Stimulated activated CD8-positive, alpha-beta memory T cell treated with anti-CD3 and anti-CD28 coated beads, Interleukin-4, amount 100 ng/mL, for 4 hours (primary cell): ENCODE measurements around the gene USP50.
"Not testable (repeated sequence)": the region's sequence is repeated elsewhere in the genome, so short reads cannot be mapped to it uniquely, and the experiment has no call there.

ENCODE experiments used
- DNase-seq, 2 donors: peaks; one replicate each; pipeline ENCODE4 v3.0.0-alpha.2; 2020; ENCODE audit warnings: low read depth in 2 of 2, low spot score in 1 of 2

The USP50 gene

DNA sequence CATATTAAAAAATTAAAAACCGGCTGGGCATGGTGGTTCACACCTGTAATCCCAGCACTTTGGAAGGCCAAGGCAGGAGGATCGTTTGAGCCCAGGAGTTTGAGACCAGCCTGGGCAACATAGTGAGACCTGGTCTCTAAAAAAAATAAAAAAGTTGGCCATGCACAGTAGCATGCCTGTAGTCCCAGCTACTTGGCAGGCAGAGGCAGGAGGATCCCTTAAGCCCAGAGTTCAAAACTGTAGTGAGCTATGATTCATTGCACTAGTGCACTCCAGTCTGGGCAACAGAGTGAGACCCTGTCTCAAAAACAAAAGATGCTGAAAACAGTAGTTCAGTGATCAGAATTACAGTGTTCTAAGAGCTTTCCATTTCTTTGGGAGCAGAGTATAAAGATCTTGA lies 40.8 kb downstream of the USP50 start:
- not testable (repeated sequence) for DNase-seq

DNA sequence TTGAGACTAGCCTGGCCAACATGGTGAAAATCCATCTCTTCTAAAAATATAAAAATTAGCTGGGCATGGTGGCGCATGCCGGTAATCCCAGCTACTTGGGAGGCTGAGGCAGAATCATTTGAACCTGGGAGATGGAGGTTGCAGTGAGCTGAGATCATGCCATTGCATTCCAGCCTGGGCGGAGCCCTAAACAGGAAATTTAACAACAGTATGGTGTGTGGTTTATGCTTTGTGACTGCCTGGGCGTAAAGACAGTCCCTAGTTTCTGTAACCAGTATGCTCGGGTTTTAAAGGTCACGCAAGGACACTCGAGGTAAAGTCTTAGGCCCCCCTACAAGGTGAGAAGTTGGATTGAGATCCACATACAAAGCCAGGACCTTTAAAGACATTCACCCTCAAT lies 43.3 kb downstream of the USP50 start:
- no peak for DNase-seq

DNA sequence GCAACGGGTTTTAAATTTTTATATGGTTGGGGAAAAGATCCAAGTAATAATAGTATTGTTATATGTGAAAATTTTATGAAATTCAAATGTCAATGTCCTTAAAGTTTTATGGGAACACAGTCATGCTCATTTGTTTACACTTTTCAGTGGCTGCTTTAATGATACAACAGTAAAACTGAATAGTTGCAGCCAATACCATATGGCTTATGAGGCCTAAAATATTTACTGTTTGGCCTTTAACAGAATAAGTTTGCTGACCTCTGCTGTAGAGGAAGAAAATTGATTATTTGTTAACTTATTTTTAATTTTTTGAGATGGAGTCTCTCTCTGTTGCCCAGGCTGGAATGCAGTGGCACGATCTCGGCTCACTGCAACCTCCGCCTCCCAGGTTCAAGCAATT lies 44.7 kb downstream of the USP50 start:
- DNase-seq = no peak

GRCh38 chr15:50500352-50500751 lies 46.1 kb downstream of the USP50 start:
- no peak for DNase-seq

- DNase-seq = no peak
Observed at GRCh38 chr15:50496692-50497091, 49.8 kb downstream of the USP50 start.

- not testable (repeated sequence) for DNase-seq
Observed at GRCh38 chr15:50494547-50494946, 51.9 kb downstream of the USP50 start.

- DNase-seq = no peak
Observed at GRCh38 chr15:50493625-50494024, 52.8 kb downstream of the USP50 start.

- no peak for DNase-seq
Observed at GRCh38 chr15:50487287-50487686, 59.2 kb downstream of the USP50 start.

- DNase-seq = no peak
Observed at GRCh38 chr15:50485389-50485788, 61.1 kb downstream of the USP50 start.

DNA sequence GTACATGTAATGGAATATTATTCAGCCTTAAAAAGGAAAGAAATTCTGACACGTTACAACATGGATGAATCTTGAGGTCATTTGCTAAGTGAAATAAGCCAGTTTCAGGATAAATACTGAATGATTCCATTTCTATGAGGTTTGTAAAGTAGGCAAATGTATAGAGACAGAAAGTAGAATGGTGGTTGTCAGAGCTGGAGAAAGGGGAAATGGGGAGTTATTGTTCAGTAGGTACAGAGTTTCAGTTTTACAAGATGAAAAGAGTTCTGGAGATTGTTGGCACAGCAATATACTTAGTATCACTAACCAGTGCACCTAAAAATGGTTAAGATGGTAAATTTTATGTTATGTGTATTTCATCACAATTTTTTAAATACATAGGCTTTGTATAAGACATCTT lies 61.7 kb downstream of the USP50 start:
- DNase-seq = no peak

DNA sequence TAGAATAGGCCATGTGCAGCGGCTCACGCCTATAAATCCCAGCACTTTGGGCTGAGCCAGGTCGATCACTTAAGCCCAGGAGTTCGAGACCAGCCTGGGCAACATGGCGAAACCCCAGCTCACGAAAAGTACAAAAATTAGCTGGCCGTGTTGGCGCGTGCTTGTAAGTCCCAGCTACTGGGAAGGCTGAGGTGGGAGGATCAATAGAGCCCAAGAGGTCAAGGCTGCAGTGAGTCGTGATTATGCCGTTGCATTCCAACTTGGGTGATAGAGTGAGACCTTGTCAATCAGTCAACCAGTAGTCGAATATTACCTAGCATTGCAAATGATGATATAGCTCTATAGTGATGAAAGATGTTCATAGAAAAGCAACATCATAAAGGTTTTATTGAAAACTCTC lies 70.3 kb downstream of the USP50 start:
- DNase-seq = no peak

GRCh38 chr15:50471072-50471471 lies 75.4 kb downstream of the USP50 start:
- DNase-seq = no peak

DNA sequence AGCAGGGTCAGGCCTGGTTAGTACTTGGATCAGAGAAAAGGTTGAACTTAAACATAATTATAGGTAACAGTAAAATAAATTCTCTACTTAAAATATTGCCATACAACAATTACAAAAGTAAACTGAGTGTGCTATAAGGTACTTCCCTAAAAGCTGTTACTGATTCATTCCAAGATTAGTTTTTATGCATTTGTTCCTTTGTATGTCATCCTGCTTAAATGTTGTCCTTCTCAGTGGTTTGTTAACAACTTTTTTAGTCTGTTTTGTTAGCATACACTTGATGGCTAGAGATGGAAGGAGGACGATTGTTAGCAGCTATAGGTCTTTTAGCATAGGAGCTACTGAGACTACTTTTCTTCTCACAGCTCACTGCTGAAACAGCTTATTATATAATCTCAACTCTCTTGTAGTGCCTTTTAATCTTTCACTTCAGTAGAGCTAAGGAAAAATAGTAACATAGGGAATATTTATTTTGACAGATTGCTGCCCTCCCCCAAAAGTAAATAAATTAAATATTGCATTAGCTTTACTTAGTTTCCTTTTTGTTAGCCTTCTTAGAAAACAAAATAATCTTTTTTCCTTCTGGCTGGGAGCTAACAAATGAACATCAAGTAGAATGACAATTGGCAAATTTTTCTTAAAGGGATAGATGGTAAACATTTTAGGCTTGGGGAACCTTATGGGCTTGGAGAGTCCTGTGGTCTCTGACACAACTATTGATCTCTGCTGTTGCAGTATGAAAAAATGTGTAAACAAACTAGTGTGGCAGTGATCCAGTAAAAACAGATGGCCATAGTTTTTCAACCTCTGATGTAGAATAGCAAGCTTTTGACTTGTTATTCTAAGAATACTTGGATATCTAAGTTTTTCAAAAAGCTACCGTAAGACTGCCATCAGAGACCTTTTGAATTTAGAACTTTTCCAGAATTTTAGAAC lies 82.8 kb downstream of the USP50 start:
- no peak for DNase-seq

- no peak for DNase-seq
Observed at GRCh38 chr15:50458348-50459112, 87.9 kb downstream of the USP50 start.

- no peak for DNase-seq
Observed at GRCh38 chr15:50452927-50453326, 93.5 kb downstream of the USP50 start.
